H9 (cell line): ENCODE results near the gene CHID1. TPM values are rescaled to one million over a fixed set of nuclear protein-coding genes. Genes with fewer than 3 reads are reported as not detected.

ENCODE experiments used
- DNase-seq: peaks from one replicate; pipeline ENCODE4 v3.0.0-alpha.2; 2017
- H2AFZ ChIP-seq: one replicate; pipeline ENCODE4 v1.6.1; 2013; ENCODE audit warnings: mild to moderate bottlenecking, low read length, control low read depth, moderate library complexity
- H2AK5ac ChIP-seq: 2 replicates; pipeline ENCODE4 v1.6.1; 2013; ENCODE audit warnings: low read length, control low read depth, mixed read lengths; ENCODE audit not compliant: insufficient read length
- H2BK120ac ChIP-seq: one replicate; pipeline ENCODE4 v1.6.1; 2013; ENCODE audit warnings: low read depth, mild to moderate bottlenecking, low read length, control low read depth, inconsistent platforms; ENCODE audit not compliant: poor library complexity, severe bottlenecking
- H2BK12ac ChIP-seq: 2 replicates; pipeline ENCODE4 v1.6.1; 2013; ENCODE audit warnings: low read length, control low read depth, mixed read lengths, low read depth; ENCODE audit not compliant: insufficient read length
- H2BK15ac ChIP-seq: 2 replicates; pipeline ENCODE4 v1.6.1; 2013; ENCODE audit warnings: low read depth, low read length, control low read depth
- H2BK20ac ChIP-seq: one replicate; pipeline ENCODE4 v1.6.1; 2013; ENCODE audit warnings: low read depth, mild to moderate bottlenecking, low read length, control low read depth, inconsistent platforms; ENCODE audit not compliant: poor library complexity, severe bottlenecking
- H2BK5ac ChIP-seq: 2 replicates; pipeline ENCODE4 v1.6.1; 2013; ENCODE audit warnings: low read length, control low read depth, mixed read lengths; ENCODE audit not compliant: insufficient read length
- H3K14ac ChIP-seq: 2 replicates; pipeline ENCODE4 v1.6.1; 2013; ENCODE audit warnings: low read length, control low read depth; ENCODE audit not compliant: insufficient read depth
- H3K18ac ChIP-seq: 2 replicates; pipeline ENCODE4 v1.6.1; 2013; ENCODE audit warnings: low read depth, mild to moderate bottlenecking, mixed read lengths, low read length, control low read depth; ENCODE audit not compliant: insufficient read length
- H3K23ac ChIP-seq: 2 replicates; pipeline ENCODE4 v1.6.1; 2013; ENCODE audit warnings: low read length, control low read depth, mixed read lengths, low read depth; ENCODE audit not compliant: insufficient read length
- H3K23me2 ChIP-seq: 2 replicates; pipeline ENCODE4 v1.6.1; 2013; ENCODE audit warnings: low read depth, mild to moderate bottlenecking, mixed read lengths, low read length, control low read depth; ENCODE audit not compliant: insufficient read length, poor library complexity, severe bottlenecking
- H3K27ac ChIP-seq: 2 replicates; pipeline ENCODE4 v1.5.1; 2013; ENCODE audit warnings: low read length, control low read depth, mixed read lengths, low read depth; ENCODE audit not compliant: insufficient read length
- H3K27me3 ChIP-seq: 2 replicates; pipeline ENCODE4 v1.6.1; 2013; ENCODE audit warnings: low read length, control low read depth, inconsistent platforms; ENCODE audit not compliant: insufficient read depth
- H3K4ac ChIP-seq: 2 replicates; pipeline ENCODE4 v1.6.1; 2013; ENCODE audit warnings: low read depth, mild to moderate bottlenecking, control low read depth, inconsistent platforms, low read length, moderate library complexity
- H3K4me1 ChIP-seq: 2 replicates; pipeline ENCODE4 v1.6.1; 2013; ENCODE audit warnings: low read length, control low read depth, inconsistent platforms; ENCODE audit not compliant: insufficient read depth
- H3K4me2 ChIP-seq: 2 replicates; pipeline ENCODE4 v1.6.1; 2013; ENCODE audit warnings: low read length, control low read depth, mixed read lengths; ENCODE audit not compliant: insufficient read length, insufficient read depth
- H3K56ac ChIP-seq: 2 replicates; pipeline ENCODE4 v1.6.1; 2013; ENCODE audit warnings: low read depth, mild to moderate bottlenecking, mixed read lengths, low read length, control low read depth; ENCODE audit not compliant: insufficient read length
- H3K79me1 ChIP-seq: 2 replicates; pipeline ENCODE4 v1.6.1; 2013; ENCODE audit warnings: low read depth, mild to moderate bottlenecking, moderate library complexity, low read length, control low read depth, inconsistent platforms; ENCODE audit not compliant: insufficient read depth, poor library complexity, severe bottlenecking
- H3K79me2 ChIP-seq: 2 replicates; pipeline ENCODE4 v1.6.1; 2013; ENCODE audit warnings: low read length, control low read depth, inconsistent platforms; ENCODE audit not compliant: insufficient read depth
- H3K9ac ChIP-seq: 2 replicates; pipeline ENCODE4 v1.6.1; 2013; ENCODE audit warnings: low read length, control low read depth, mixed read lengths; ENCODE audit not compliant: insufficient read length; ENCODE audit errors: extremely low read depth
- H3K9me3 ChIP-seq: one replicate; pipeline ENCODE4 v1.6.1; 2013; ENCODE audit warnings: low read depth, low read length, inconsistent platforms; ENCODE audit not compliant: control insufficient read depth
- H3T11ph ChIP-seq: one replicate; pipeline ENCODE4 v1.6.1; 2013; ENCODE audit warnings: mild to moderate bottlenecking, low read length, control low read depth, inconsistent platforms
- H4K20me1 ChIP-seq: one replicate; pipeline ENCODE4 v1.6.1; 2013; ENCODE audit not compliant: control insufficient read depth, insufficient read length, insufficient read depth
- H4K5ac ChIP-seq: 2 replicates; pipeline ENCODE4 v1.6.1; 2013; ENCODE audit warnings: low read depth, mild to moderate bottlenecking, mixed read lengths, low read length, control low read depth; ENCODE audit not compliant: insufficient read length
- H4K8ac ChIP-seq: replicated peaks from 2 replicates; pipeline ENCODE4 v1.6.1; 2013; ENCODE audit warnings: low read length, control low read depth, mixed read lengths, low read depth; ENCODE audit not compliant: insufficient read length
- H4K91ac ChIP-seq: 2 replicates; pipeline ENCODE4 v1.6.1; 2013; ENCODE audit warnings: low read depth, mild to moderate bottlenecking, moderate library complexity, mixed read lengths, low read length, control low read depth; ENCODE audit not compliant: insufficient read length
- H3K27ac Mint-ChIP-seq, 3 experiments: 2 replicates in 2 of 3; 3 replicates in 1 of 3; pipeline ENCODE4 v1.8.0; 2020 to 2021; ENCODE audit warnings: mixed read lengths in 3 of 3, mild to moderate bottlenecking in 1 of 3, moderate library complexity in 1 of 3
- H3K27me3 Mint-ChIP-seq: 2 replicates; pipeline ENCODE4 v1.8.0; 2021; ENCODE audit warnings: low read depth, mild to moderate bottlenecking, moderate library complexity, mixed read lengths
- H3K36me3 Mint-ChIP-seq, 3 experiments: 2 replicates in 2 of 3; 3 replicates in 1 of 3; pipeline ENCODE4 v1.8.0; 2020 to 2021; ENCODE audit warnings: low read depth in 3 of 3, mixed read lengths in 3 of 3; ENCODE audit not compliant: insufficient read depth in 1 of 3
- H3K4me1 Mint-ChIP-seq, 2 experiments: 2 replicates each; pipeline ENCODE4 v1.8.0; 2020; ENCODE audit warnings: mixed read lengths in 2 of 2
- H3K4me3 Mint-ChIP-seq, 2 experiments: 2 replicates in 1 of 2; 3 replicates in 1 of 2; pipeline ENCODE4 v1.8.0; 2020 to 2021; ENCODE audit warnings: mild to moderate bottlenecking in 2 of 2, mixed read lengths in 2 of 2, moderate library complexity in 1 of 2
- H3K9me3 Mint-ChIP-seq, 2 experiments: 2 replicates in 1 of 2; 3 replicates in 1 of 2; pipeline ENCODE4 v1.8.0; 2020; ENCODE audit warnings: mild to moderate bottlenecking in 2 of 2, mixed read lengths in 2 of 2, moderate library complexity in 1 of 2
- WGBS: extraction: QIAGEN DNeasy Blood & Tissue Kit; methylation state at CpG from one replicate; pipeline ENCODE4 v1.1.7; 2013; ENCODE audit warnings: missing lambda C conversion rate, low lambda C conversion rate, mixed read lengths; ENCODE audit not compliant: insufficient read length; ENCODE audit errors: extremely low coverage; 5-methylcytosine and 5-hydroxymethylcytosine counted together
- total RNA-seq: library from RNA; stranded (reverse); gene quantifications from 2 replicates; pipeline ENCODE4 v1.2.1, GENCODE V29; 2021
- TF ChIP-seq, protein P1 (sequence below): fragments of 200-600 bp; sonication (generic); conservative IDR thresholded peaks from 3 replicates; pipeline ENCODE4 v1.8.0; 2021; ENCODE audit warnings: antibody characterized with exemption, mild to moderate bottlenecking

Gene CHID1
- total RNA-seq, 1 experiment from 2014 or later, result 89.4 TPM

DNA sequence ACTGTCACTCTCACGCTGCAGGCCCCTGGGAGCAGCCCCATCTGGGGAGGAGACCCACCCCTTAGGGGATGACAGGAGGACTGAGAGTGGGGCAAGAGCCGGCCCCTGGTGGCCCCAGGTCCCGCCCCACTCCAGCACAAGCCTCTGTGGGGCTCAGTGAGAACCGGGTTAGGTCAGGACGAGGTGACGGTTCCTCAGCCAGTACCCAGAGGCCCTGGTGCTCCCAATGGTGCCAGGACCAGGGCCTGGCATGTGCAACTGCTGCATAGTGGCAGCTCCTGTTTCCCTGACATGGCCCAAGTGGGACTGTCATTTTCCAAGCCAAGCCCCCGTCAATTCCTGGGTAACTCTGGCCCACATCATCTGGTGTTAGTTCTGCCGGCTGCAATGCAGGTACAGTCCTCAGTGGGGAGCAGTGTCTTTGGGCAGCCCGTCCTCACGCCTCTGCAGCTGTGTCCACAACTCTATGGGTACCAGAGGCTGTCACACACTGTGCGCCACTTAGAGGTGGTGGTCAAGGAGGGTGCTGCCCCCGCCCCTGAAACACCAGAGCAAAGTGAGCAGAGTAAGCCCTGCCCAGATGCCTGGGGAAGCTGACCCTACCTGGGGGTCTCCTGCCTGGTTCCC lies 15.9 kb downstream of the CHID1 start:
- H3T11ph ChIP-seq, result no peak overlapping the region
- no peak overlapping the region for H2AFZ ChIP-seq
- H4K20me1 ChIP-seq, result no peaks in the 10 kb centered on the region
- no peak overlapping the region for H3K18ac ChIP-seq
- no peak overlapping the region for H2AK5ac ChIP-seq
- TF ChIP-seq, protein P1, sequence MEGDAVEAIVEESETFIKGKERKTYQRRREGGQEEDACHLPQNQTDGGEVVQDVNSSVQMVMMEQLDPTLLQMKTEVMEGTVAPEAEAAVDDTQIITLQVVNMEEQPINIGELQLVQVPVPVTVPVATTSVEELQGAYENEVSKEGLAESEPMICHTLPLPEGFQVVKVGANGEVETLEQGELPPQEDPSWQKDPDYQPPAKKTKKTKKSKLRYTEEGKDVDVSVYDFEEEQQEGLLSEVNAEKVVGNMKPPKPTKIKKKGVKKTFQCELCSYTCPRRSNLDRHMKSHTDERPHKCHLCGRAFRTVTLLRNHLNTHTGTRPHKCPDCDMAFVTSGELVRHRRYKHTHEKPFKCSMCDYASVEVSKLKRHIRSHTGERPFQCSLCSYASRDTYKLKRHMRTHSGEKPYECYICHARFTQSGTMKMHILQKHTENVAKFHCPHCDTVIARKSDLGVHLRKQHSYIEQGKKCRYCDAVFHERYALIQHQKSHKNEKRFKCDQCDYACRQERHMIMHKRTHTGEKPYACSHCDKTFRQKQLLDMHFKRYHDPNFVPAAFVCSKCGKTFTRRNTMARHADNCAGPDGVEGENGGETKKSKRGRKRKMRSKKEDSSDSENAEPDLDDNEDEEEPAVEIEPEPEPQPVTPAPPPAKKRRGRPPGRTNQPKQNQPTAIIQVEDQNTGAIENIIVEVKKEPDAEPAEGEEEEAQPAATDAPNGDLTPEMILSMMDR, result peak; percentile 45
- no peak overlapping the region for H4K91ac ChIP-seq
- no peak overlapping the region for H2BK120ac ChIP-seq
- Mint-ChIP-seq H3K27me3 (no peaks in the 10 kb centered on the region), H3K36me3 (peaks cover 5 to 14% (median 6%) of the 10 kb centered on the region in 3 experiments; a peak in 4 of 7 replicates), H3K4me1 (peaks cover 5 to 15% of the 10 kb centered on the region in 2 experiments), H3K4me3 (no peak overlapping the region), H3K9me3 (no peaks in the 10 kb centered on the region), H3K27ac (peak overlapping the region in 2 of 3 experiments; percentile 62 to 68; a peak in 1 of 7 replicates)
- WGBS, result no CpG with 5 or more reads among the region's 12 CpGs
- no peak overlapping the region for H2BK15ac ChIP-seq
- H3K4me1 ChIP-seq, result no peaks in the 10 kb centered on the region
- H4K5ac ChIP-seq, result no peak overlapping the region
- H3K23ac ChIP-seq, result no peak overlapping the region
- H3K4ac ChIP-seq, result no peak overlapping the region
- no peaks in the 10 kb centered on the region for H3K79me1 ChIP-seq
- DNase-seq, result no peak
- no peak overlapping the region for H3K27ac ChIP-seq
- no peak overlapping the region for H3K9ac ChIP-seq
- H3K27me3 ChIP-seq, result no peaks in the 10 kb centered on the region
- H2BK12ac ChIP-seq, result no peak overlapping the region
- H3K56ac ChIP-seq, result no peak overlapping the region
- no peak overlapping the region for H2BK5ac ChIP-seq
- no peak overlapping the region for H2BK20ac ChIP-seq
- no peaks in the 10 kb centered on the region for H3K79me2 ChIP-seq
- no peak overlapping the region for H3K14ac ChIP-seq
- H3K9me3 ChIP-seq, result no peaks in the 10 kb centered on the region
- no peak overlapping the region for H4K8ac ChIP-seq
- H3K4me2 ChIP-seq, result no peak overlapping the region
- no peaks in the 10 kb centered on the region for H3K23me2 ChIP-seq
